A172 (cell line): ENCODE measurements around the gene PAPOLA. TPM values are rescaled to one million over a fixed set of nuclear protein-coding genes. Genes with fewer than 3 reads are reported as not detected.

ENCODE experiments used
- total RNA-seq: library from RNA; depleted of rRNA; stranded (reverse); fragments of >200 nt; shearing (Covaris generic); gene quantifications from 2 replicates; pipeline ENCODE4 v1.2.3, GENCODE V29; 2014; rRNA removed

Gene PAPOLA
- total RNA-seq, 1 experiment from 2014 or later: 64.6 TPM

Other genes with a start within 250 kb of the PAPOLA start
- gene BDKRB1, start 246.2 kb upstream of the PAPOLA start, total RNA-seq: 3.6 and 6.1 TPM in 2 replicates
- 7.3 and 9.3 TPM in 2 replicates for gene ATG2B, start 139.0 kb upstream of the PAPOLA start, total RNA-seq
- gene GSKIP, start 138.9 kb upstream of the PAPOLA start, total RNA-seq: 32.8 and 33.6 TPM in 2 replicates
- gene AK7, start 110.3 kb upstream of the PAPOLA start, total RNA-seq: 0.71 and 0.74 TPM in 2 replicates